Right lobe of liver (tissue), 4 donors: Measurements from ENCODE around the gene CHD2.

ENCODE experiments used
- POLR2A ChIP-seq: fragments of 450-650 bp; IDR thresholded peaks from one replicate; pipeline ENCODE4 v1.6.1; 2017; ENCODE audit warnings: antibody characterized with exemption, mild to moderate bottlenecking
- TF ChIP-seq, protein P1 (sequence below), 4 donors: fragments of 200-600 bp in 3 of 4; fragments of 450-650 bp in 1 of 4; IDR thresholded peaks; one replicate each; pipeline versions ENCODE4 v1.5.1 to v1.8.0; 2016 to 2022; ENCODE audit warnings: antibody characterized with exemption in 4 of 4, mild to moderate bottlenecking in 2 of 4
- donor health status: DM: no; HTN: no; CAD: no.
- donor health status: DM: no; HTN: no; CAD: no.
- donor health status: DM: no; HTN: yes; CAD: no.

- TF ChIP-seq, protein P1, sequence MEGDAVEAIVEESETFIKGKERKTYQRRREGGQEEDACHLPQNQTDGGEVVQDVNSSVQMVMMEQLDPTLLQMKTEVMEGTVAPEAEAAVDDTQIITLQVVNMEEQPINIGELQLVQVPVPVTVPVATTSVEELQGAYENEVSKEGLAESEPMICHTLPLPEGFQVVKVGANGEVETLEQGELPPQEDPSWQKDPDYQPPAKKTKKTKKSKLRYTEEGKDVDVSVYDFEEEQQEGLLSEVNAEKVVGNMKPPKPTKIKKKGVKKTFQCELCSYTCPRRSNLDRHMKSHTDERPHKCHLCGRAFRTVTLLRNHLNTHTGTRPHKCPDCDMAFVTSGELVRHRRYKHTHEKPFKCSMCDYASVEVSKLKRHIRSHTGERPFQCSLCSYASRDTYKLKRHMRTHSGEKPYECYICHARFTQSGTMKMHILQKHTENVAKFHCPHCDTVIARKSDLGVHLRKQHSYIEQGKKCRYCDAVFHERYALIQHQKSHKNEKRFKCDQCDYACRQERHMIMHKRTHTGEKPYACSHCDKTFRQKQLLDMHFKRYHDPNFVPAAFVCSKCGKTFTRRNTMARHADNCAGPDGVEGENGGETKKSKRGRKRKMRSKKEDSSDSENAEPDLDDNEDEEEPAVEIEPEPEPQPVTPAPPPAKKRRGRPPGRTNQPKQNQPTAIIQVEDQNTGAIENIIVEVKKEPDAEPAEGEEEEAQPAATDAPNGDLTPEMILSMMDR (IDR thresholded peaks at IDR 0.05) = no peak
- TF ChIP-seq POLR2A = no peak
Observed at GRCh38 chr15:93041159-93041547, 141.0 kb downstream of the CHD2 start.
